Measurements from ENCODE around the gene C19orf33.

C19orf33 gene

GRCh38 chr19:38308926-38309614, 5.0 kb downstream of the C19orf33 start:
- H3K23ac ChIP-seq (ENCODE audit: low read length), result no peak overlapping the region
- H2BK5ac ChIP-seq (ENCODE audit: low read length), result no peak overlapping the region
- no peak overlapping the region for H2BK120ac ChIP-seq (ENCODE audit: low read depth, low read length)
- peaks cover 8% of the 10 kb centered on the region for H3K79me1 ChIP-seq (ENCODE audit: low read length)
- H3K4me2 ChIP-seq (ENCODE audit: low read length), result no peak overlapping the region
- no peaks in the 10 kb centered on the region for H3K27me3 ChIP-seq (ENCODE audit: insufficient read depth, low read length, poor library complexity)
- no peaks in the 10 kb centered on the region for H3K36me3 ChIP-seq (ENCODE audit: control insufficient read depth, insufficient read depth, low read length)
- no peak overlapping the region for H4K8ac ChIP-seq (ENCODE audit: low read depth, low read length)
- peaks cover 2% of the 10 kb centered on the region for H3K79me2 ChIP-seq (ENCODE audit: control insufficient read depth, insufficient read depth, low read length)
- no peak overlapping the region for H4K5ac ChIP-seq (ENCODE audit: low read length)
- no peak overlapping the region for H3K4me3 ChIP-seq (ENCODE audit: low read length)
- no peak for DNase-seq
- no peak overlapping the region for H3K27ac ChIP-seq (ENCODE audit: low read depth, low read length)
- H3K18ac ChIP-seq (ENCODE audit: low read length), result no peak overlapping the region
- no peak overlapping the region for H2BK15ac ChIP-seq (replicated peaks; ENCODE audit: low read depth)
- no CpG with 5 or more reads among the region's 24 CpGs for WGBS (ENCODE audit: extremely low coverage, insufficient coverage, low lambda C conversion rate)
- no peaks in the 10 kb centered on the region for H3K4me1 ChIP-seq (ENCODE audit: control insufficient read depth, low read depth, low read length)
- no peak overlapping the region for H3K9ac ChIP-seq (ENCODE audit: low read length)
- H2AK5ac ChIP-seq (ENCODE audit: low read length), result no peak overlapping the region
- no peak overlapping the region for H3K4ac ChIP-seq (ENCODE audit: low read depth, low read length)
- no peak overlapping the region for H3K56ac ChIP-seq (ENCODE audit: low read length)

- H3K4me1 ChIP-seq (ENCODE audit: control insufficient read depth, low read depth, low read length), result no peaks in the 10 kb centered on the region
- H3K36me3 ChIP-seq (ENCODE audit: control insufficient read depth, insufficient read depth, low read length), result no peaks in the 10 kb centered on the region
- H3K27ac ChIP-seq (ENCODE audit: low read depth, low read length), result no peak overlapping the region
- H2AK5ac ChIP-seq (ENCODE audit: low read length), result no peak overlapping the region
- no peak overlapping the region for H2BK5ac ChIP-seq (ENCODE audit: low read length)
- H3K4me3 ChIP-seq (ENCODE audit: low read length), result no peak overlapping the region
- no peak overlapping the region for H3K23ac ChIP-seq (ENCODE audit: low read length)
- H3K27me3 ChIP-seq (ENCODE audit: insufficient read depth, low read length, poor library complexity), result no peaks in the 10 kb centered on the region
- no peak overlapping the region for H4K8ac ChIP-seq (ENCODE audit: low read depth, low read length)
- WGBS (ENCODE audit: extremely low coverage, insufficient coverage, low lambda C conversion rate), result no CpG with 5 or more reads among the region's 3 CpGs
- H3K4ac ChIP-seq (ENCODE audit: low read depth, low read length), result no peak overlapping the region
- no peak overlapping the region for H3K18ac ChIP-seq (ENCODE audit: low read length)
- no peak overlapping the region for H3K4me2 ChIP-seq (ENCODE audit: low read length)
- no peak overlapping the region for H3K9ac ChIP-seq (ENCODE audit: low read length)
- no peak overlapping the region for H2BK120ac ChIP-seq (ENCODE audit: low read depth, low read length)
- H2BK15ac ChIP-seq (replicated peaks; ENCODE audit: low read depth), result no peak overlapping the region
- H4K5ac ChIP-seq (ENCODE audit: low read length), result no peak overlapping the region
- H3K79me2 ChIP-seq (ENCODE audit: control insufficient read depth, insufficient read depth, low read length), result peaks cover 2% of the 10 kb centered on the region
- H3K79me1 ChIP-seq (ENCODE audit: low read length), result peaks cover 8% of the 10 kb centered on the region
- H3K56ac ChIP-seq (ENCODE audit: low read length), result no peak overlapping the region
- no peak for DNase-seq
These were observed 5.7 kb downstream of the C19orf33 start for GRCh38 chr19:38309615-38310278.

- H3K27ac ChIP-seq (ENCODE audit: low read depth, low read length), result no peak overlapping the region
- H3K27me3 ChIP-seq (ENCODE audit: insufficient read depth, low read length, poor library complexity), result no peaks in the 10 kb centered on the region
- H2AK5ac ChIP-seq (ENCODE audit: low read length), result no peak overlapping the region
- H2BK5ac ChIP-seq (ENCODE audit: low read length), result no peak overlapping the region
- no peak overlapping the region for H2BK120ac ChIP-seq (ENCODE audit: low read depth, low read length)
- no peak overlapping the region for H3K18ac ChIP-seq (ENCODE audit: low read length)
- WGBS (ENCODE audit: extremely low coverage, insufficient coverage, low lambda C conversion rate), result no CpG with 5 or more reads among the region's 2 CpGs
- DNase-seq, result no peak
- H4K5ac ChIP-seq (ENCODE audit: low read length), result no peak overlapping the region
- peaks cover 2% of the 10 kb centered on the region for H3K79me2 ChIP-seq (ENCODE audit: control insufficient read depth, insufficient read depth, low read length)
- no peak overlapping the region for H3K23ac ChIP-seq (ENCODE audit: low read length)
- no peaks in the 10 kb centered on the region for H3K4me1 ChIP-seq (ENCODE audit: control insufficient read depth, low read depth, low read length)
- H3K4me2 ChIP-seq (ENCODE audit: low read length), result no peak overlapping the region
- no peak overlapping the region for H4K8ac ChIP-seq (ENCODE audit: low read depth, low read length)
- no peak overlapping the region for H3K4ac ChIP-seq (ENCODE audit: low read depth, low read length)
- H2BK15ac ChIP-seq (replicated peaks; ENCODE audit: low read depth), result no peak overlapping the region
- no peaks in the 10 kb centered on the region for H3K36me3 ChIP-seq (ENCODE audit: control insufficient read depth, insufficient read depth, low read length)
- peaks cover 10% of the 10 kb centered on the region for H3K79me1 ChIP-seq (ENCODE audit: low read length)
- no peak overlapping the region for H3K9ac ChIP-seq (ENCODE audit: low read length)
- H3K4me3 ChIP-seq (ENCODE audit: low read length), result no peak overlapping the region
- H3K56ac ChIP-seq (ENCODE audit: low read length), result no peak overlapping the region
These were observed 6.2 kb downstream of the C19orf33 start for GRCh38 chr19:38310279-38310670.

DNA sequence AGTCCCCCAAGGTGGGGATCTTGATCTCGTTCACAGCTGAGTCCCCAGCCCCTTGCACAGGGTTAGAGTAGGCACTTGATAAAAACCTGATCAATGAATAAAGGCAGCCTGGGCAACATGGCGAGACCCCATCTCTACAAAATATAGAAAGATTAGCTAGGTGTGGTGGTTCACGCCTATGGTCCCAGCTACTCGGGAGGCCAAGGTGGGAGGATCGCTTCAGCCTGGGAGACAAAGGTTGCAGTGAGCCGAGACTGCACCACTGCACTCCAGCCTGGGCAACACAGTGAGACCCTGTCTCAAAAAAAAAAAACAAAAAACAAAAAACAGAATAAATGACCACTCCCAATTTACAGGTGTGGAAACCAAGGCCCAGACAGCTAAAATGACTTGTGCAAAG, 6.9 kb downstream of the C19orf33 start:
- no peak overlapping the region for H4K8ac ChIP-seq (ENCODE audit: low read depth, low read length)
- H2BK120ac ChIP-seq (ENCODE audit: low read depth, low read length), result no peak overlapping the region
- H3K23ac ChIP-seq (ENCODE audit: low read length), result no peak overlapping the region
- no peaks in the 10 kb centered on the region for H3K27me3 ChIP-seq (ENCODE audit: insufficient read depth, low read length, poor library complexity)
- H3K36me3 ChIP-seq (ENCODE audit: control insufficient read depth, insufficient read depth, low read length), result no peaks in the 10 kb centered on the region
- H3K56ac ChIP-seq (ENCODE audit: low read length), result no peak overlapping the region
- peaks cover 12% of the 10 kb centered on the region for H3K79me1 ChIP-seq (ENCODE audit: low read length)
- H2BK5ac ChIP-seq (ENCODE audit: low read length), result no peak overlapping the region
- no peak overlapping the region for H2AK5ac ChIP-seq (ENCODE audit: low read length)
- no peak for DNase-seq
- no peak overlapping the region for H3K18ac ChIP-seq (ENCODE audit: low read length)
- H3K4me1 ChIP-seq (ENCODE audit: control insufficient read depth, low read depth, low read length), result no peaks in the 10 kb centered on the region
- no peak overlapping the region for H3K4ac ChIP-seq (ENCODE audit: low read depth, low read length)
- no peak overlapping the region for H3K4me2 ChIP-seq (ENCODE audit: low read length)
- no peak overlapping the region for H2BK15ac ChIP-seq (replicated peaks; ENCODE audit: low read depth)
- H3K79me2 ChIP-seq (ENCODE audit: control insufficient read depth, insufficient read depth, low read length), result peaks cover 2% of the 10 kb centered on the region
- no peak overlapping the region for H3K4me3 ChIP-seq (ENCODE audit: low read length)
- WGBS (ENCODE audit: extremely low coverage, insufficient coverage, low lambda C conversion rate), result no CpG with 5 or more reads among the region's 6 CpGs
- H3K9ac ChIP-seq (ENCODE audit: low read length), result no peak overlapping the region
- no peak overlapping the region for H4K5ac ChIP-seq (ENCODE audit: low read length)
- H3K27ac ChIP-seq (ENCODE audit: low read depth, low read length), result no peak overlapping the region

GRCh38 chr19:38315657-38316476, 11.8 kb downstream of the C19orf33 start, which contains the start of gene YIF1B:
YIF1B (minus strand) TSS chr19:38315947; CDS start chr19:38315917, 30 bp downstream.
- Histone ChIP-seq H2BK5ac (ENCODE audit: low read length) (no peak within 1 kb of the TSS), H4K5ac (ENCODE audit: low read length) (no peak within 1 kb of the TSS), H3K23ac (ENCODE audit: low read length) (no peak within 1 kb of the TSS), H3K56ac (ENCODE audit: low read length) (peak within 1 kb of the TSS; percentile 94), H3K36me3 (ENCODE audit: control insufficient read depth, insufficient read depth, low read length) (no peaks in the 10 kb centered on the region), H3K79me2 (ENCODE audit: control insufficient read depth, insufficient read depth, low read length) (peaks cover 2% of the 10 kb centered on the region), H3K4me3 (ENCODE audit: low read length) (peak within 1 kb of the TSS; percentile 92), H2BK120ac (ENCODE audit: low read depth, low read length) (peak within 1 kb of the TSS; percentile 30), H4K8ac (ENCODE audit: low read depth, low read length) (no peak within 1 kb of the TSS), H3K27me3 (ENCODE audit: insufficient read depth, low read length, poor library complexity) (no peaks in the 10 kb centered on the region), H3K27ac (ENCODE audit: low read depth, low read length) (peak within 1 kb of the TSS; percentile 27), H3K9ac (ENCODE audit: low read length) (peak within 1 kb of the TSS; percentile 96), H3K4ac (ENCODE audit: low read depth, low read length) (no peak within 1 kb of the TSS), H3K4me1 (ENCODE audit: control insufficient read depth, low read depth, low read length) (no peaks in the 10 kb centered on the region), H3K4me2 (ENCODE audit: low read length) (peak within 1 kb of the TSS; percentile 96), H3K79me1 (ENCODE audit: low read length) (peaks cover 7% of the 10 kb centered on the region), H2AK5ac (ENCODE audit: low read length) (peak within 1 kb of the TSS; percentile 85), H2BK15ac (replicated peaks; ENCODE audit: low read depth) (no peak within 1 kb of the TSS), H3K18ac (ENCODE audit: low read length) (peak within 1 kb of the TSS; percentile 24)
- no CpG with 5 or more reads among the region's 64 CpGs for WGBS (ENCODE audit: extremely low coverage, insufficient coverage, low lambda C conversion rate)
- peak; percentile 99 for DNase-seq
